BE2C (cell line): ENCODE measurements around the gene KAZN.

Source experiments
- DNase-seq: peaks from one replicate; pipeline ENCODE4 v3.0.0-alpha.2; 2020
- H3K27me3 ChIP-seq: fragments of 250-450 bp; sonication (Bioruptor Pico); 2 replicates; pipeline ENCODE4 v1.5.1; 2020; ENCODE audit warnings: mild to moderate bottlenecking
- H3K36me3 ChIP-seq: fragments of 250-450 bp; sonication (Bioruptor Pico); 2 replicates; pipeline ENCODE4 v1.5.1; 2020; ENCODE audit warnings: mild to moderate bottlenecking
- H3K4me1 ChIP-seq: fragments of 250-450 bp; sonication (Bioruptor Pico); 2 replicates; pipeline ENCODE4 v1.5.1; 2020
- H3K4me3 ChIP-seq: 2 replicates; pipeline ENCODE4 v1.5.1; 2011; ENCODE audit warnings: low read depth, low read length
- H3K9me3 ChIP-seq: fragments of 250-450 bp; sonication (Bioruptor Pico); 2 replicates; pipeline ENCODE4 v1.5.1; 2020
- TF ChIP-seq, protein P1 (sequence below): IDR thresholded peaks from 2 replicates; pipeline ENCODE4 v1.5.1; 2012; ENCODE audit warnings: mild to moderate bottlenecking, low read depth, low read length

Gene KAZN

DNA sequence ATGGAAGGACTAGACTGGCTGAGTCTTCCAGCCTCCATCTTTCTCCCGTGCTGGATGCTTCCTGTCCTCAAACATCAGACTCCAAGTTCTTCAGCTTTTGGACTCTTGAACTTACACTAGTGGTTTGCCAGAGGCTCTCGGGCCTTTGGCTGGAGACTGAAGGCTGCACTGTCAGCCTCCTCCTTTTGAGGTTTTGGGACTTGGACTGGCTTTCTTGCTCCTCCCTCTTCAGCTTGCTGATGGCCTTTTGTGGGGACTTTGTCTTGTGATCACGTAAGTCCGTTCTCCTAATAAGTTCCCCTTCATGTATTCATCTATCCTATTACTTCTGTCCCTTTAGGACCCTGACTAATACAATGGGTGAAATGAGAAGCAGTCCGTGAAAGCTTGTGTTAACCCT lies 196.4 kb downstream of the KAZN start:
- Histone ChIP-seq H3K4me1 (no peaks in the 10 kb centered on the region), H3K27me3 (no peaks in the 10 kb centered on the region), H3K9me3 (no peaks in the 10 kb centered on the region), H3K36me3 (no peaks in the 10 kb centered on the region), H3K4me3 (no peak overlapping the region)
- no peak for DNase-seq
- TF ChIP-seq, protein P1, sequence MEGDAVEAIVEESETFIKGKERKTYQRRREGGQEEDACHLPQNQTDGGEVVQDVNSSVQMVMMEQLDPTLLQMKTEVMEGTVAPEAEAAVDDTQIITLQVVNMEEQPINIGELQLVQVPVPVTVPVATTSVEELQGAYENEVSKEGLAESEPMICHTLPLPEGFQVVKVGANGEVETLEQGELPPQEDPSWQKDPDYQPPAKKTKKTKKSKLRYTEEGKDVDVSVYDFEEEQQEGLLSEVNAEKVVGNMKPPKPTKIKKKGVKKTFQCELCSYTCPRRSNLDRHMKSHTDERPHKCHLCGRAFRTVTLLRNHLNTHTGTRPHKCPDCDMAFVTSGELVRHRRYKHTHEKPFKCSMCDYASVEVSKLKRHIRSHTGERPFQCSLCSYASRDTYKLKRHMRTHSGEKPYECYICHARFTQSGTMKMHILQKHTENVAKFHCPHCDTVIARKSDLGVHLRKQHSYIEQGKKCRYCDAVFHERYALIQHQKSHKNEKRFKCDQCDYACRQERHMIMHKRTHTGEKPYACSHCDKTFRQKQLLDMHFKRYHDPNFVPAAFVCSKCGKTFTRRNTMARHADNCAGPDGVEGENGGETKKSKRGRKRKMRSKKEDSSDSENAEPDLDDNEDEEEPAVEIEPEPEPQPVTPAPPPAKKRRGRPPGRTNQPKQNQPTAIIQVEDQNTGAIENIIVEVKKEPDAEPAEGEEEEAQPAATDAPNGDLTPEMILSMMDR = no peak

DNA sequence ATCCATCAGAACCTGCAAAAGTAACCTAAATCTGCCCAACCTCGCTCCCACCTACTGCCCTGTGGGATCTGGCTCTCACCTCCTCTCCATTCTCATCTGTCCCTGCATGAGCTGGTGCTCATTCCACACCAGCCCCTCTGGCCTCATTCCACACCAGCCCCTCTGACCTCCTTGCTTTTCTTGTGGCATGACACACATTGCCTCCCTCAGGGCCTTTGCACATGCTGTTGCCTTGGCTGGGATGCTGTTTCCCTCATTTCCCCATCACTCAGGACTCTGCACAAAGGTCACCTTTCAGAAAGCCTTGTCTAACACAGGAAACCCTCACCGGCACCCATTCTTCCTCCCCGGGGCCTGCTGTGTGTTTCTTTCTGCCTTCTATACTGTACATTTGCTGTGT lies 197.1 kb downstream of the KAZN start:
- Histone ChIP-seq H3K27me3 (no peaks in the 10 kb centered on the region), H3K36me3 (no peaks in the 10 kb centered on the region), H3K4me1 (no peaks in the 10 kb centered on the region), H3K4me3 (no peak overlapping the region), H3K9me3 (no peaks in the 10 kb centered on the region)
- DNase-seq = no peak
- TF ChIP-seq, protein P1 = no peak

DNA sequence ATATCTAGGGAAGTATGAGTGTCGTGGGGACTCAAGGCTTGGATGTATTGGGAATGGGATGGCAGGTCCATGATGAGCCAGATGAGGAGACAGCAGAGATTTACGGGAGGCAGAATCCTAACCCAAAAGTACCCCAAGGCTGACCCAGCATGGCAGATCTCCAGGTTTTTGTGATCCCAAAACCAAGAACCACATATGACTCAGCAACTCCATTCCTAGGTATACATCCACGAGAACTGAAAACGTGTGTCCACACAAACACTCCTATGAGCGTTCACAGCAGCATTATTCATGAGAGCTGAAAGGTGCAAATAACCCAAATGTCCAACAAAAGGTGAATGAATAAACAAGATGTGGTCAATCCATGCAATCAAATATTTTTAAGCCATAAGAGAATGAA lies 201.5 kb downstream of the KAZN start:
- Histone ChIP-seq H3K27me3 (no peaks in the 10 kb centered on the region), H3K36me3 (no peaks in the 10 kb centered on the region), H3K9me3 (no peaks in the 10 kb centered on the region), H3K4me3 (no peak overlapping the region), H3K4me1 (no peaks in the 10 kb centered on the region)
- DNase-seq = no peak
- TF ChIP-seq, protein P1 = no peak

DNA sequence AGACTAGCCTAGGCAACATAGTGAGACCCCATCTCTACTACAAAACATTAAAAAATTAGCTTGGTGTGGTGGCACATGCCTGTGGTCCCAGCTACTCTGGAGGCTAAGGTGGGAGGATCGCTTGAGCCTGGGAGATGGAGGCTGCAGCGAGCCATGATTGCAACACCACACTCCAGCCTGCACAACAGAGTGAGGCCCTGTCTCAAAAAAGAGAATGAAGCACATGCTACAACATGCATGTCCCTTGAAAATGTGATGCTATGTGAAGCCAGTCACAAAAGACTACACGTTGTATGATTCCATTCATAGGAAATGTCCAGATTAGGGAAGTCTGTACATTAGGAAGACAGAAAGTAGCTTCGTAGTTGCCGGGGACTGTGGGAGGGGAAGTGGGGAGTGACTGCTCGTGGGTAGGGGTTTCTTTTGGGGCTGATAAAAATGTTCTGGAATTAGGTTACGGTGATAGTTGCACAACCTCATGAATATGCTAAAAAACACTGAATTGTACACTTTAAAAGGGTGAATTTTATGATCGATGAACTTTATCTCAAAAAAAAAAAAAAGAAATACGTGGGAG lies 202.1 kb downstream of the KAZN start:
- TF ChIP-seq, protein P1 = no peak
- H3K4me3 ChIP-seq = no peak overlapping the region
- H3K27me3 ChIP-seq = no peaks in the 10 kb centered on the region
- no peaks in the 10 kb centered on the region for H3K36me3 ChIP-seq
- H3K9me3 ChIP-seq = no peaks in the 10 kb centered on the region
- DNase-seq = no peak
- H3K4me1 ChIP-seq = no peaks in the 10 kb centered on the region

DNA sequence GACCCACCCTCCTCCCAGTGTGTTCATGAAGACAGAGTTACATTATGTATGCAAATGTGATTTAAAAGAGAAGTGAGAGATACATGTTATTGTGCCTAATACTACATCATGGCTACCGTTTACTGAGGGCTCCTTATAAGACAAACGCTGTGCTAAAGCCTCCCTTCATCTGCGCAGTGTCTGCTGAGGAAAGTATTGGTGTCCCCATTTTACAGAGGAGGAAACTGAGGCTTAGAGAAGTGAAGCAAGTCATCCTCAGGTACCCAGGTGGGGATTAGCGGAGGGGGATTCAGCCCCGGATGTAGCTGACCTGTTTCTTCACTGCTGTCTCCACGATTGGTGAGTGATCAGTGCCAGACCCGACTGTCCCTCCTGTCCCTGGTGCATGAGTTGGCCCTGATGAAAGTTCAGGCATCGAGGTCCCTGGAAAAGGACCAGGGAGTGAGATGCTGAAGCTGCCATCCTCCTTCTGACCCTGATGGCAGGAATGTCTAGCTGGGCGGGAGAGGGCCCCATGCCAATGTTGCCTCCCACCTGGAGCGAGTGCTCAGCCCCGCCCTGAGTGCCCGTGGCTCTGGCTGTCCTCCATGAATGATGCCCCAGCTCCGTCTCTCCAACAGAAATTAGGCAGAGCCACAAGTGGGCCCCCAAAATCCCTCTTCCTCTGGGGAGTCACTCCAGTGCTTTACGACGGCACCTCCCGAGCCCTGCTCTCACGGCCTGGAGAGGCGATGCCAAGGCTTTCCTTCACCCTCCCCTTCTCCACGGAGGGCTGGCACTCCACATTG lies 204.7 kb downstream of the KAZN start:
- no peak for DNase-seq

More for the DNA sequence above, 204.7 kb downstream of the KAZN start:
- Histone ChIP-seq H3K27me3 (no peaks in the 10 kb centered on the region), H3K36me3 (no peaks in the 10 kb centered on the region), H3K4me3 (no peak overlapping the region), H3K4me1 (no peaks in the 10 kb centered on the region), H3K9me3 (no peaks in the 10 kb centered on the region)
- TF ChIP-seq, protein P1 = no peak
